GM12874 (cell line): Measurements from ENCODE around the gene SYNPO2.

Source experiments
- TF ChIP-seq, protein P1 (sequence below): IDR thresholded peaks from 2 replicates; pipeline ENCODE4 v1.5.1; 2011; ENCODE audit warnings: low read depth, mild to moderate bottlenecking, control low read depth, low read length, moderate library complexity; ENCODE audit not compliant: insufficient read depth

SYNPO2 gene

DNA sequence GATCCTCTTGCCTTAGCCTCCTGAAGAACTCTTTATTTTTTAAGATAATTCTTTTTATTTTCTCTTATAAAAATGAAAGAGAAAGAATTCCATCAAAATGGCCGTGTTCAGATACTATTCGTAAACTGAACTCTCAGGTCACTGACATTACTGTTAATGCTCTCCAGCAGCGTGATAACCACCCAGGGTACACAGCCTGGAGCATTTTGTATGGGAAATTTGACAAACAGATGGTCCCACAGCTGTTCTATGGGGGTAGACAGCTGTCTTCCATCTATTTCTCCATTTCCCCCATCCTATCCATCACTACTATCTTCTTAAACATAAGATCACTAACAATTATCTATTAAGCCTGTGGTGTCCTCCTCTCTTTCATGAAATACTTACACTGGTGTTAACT lies 47.8 kb downstream of the SYNPO2 start:
- TF ChIP-seq, protein P1, sequence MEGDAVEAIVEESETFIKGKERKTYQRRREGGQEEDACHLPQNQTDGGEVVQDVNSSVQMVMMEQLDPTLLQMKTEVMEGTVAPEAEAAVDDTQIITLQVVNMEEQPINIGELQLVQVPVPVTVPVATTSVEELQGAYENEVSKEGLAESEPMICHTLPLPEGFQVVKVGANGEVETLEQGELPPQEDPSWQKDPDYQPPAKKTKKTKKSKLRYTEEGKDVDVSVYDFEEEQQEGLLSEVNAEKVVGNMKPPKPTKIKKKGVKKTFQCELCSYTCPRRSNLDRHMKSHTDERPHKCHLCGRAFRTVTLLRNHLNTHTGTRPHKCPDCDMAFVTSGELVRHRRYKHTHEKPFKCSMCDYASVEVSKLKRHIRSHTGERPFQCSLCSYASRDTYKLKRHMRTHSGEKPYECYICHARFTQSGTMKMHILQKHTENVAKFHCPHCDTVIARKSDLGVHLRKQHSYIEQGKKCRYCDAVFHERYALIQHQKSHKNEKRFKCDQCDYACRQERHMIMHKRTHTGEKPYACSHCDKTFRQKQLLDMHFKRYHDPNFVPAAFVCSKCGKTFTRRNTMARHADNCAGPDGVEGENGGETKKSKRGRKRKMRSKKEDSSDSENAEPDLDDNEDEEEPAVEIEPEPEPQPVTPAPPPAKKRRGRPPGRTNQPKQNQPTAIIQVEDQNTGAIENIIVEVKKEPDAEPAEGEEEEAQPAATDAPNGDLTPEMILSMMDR: no peak

- TF ChIP-seq, protein P1: no peak
Observed at GRCh38 chr4:118939169-118939783, 50.6 kb downstream of the SYNPO2 start.

- TF ChIP-seq, protein P1: no peak
Observed at GRCh38 chr4:118941149-118941548, 52.5 kb downstream of the SYNPO2 start.

- TF ChIP-seq, protein P1: no peak
Observed at GRCh38 chr4:118941799-118942198, 53.1 kb downstream of the SYNPO2 start.

- TF ChIP-seq, protein P1: no peak
Observed at GRCh38 chr4:118942465-118942864, 53.8 kb downstream of the SYNPO2 start.

DNA sequence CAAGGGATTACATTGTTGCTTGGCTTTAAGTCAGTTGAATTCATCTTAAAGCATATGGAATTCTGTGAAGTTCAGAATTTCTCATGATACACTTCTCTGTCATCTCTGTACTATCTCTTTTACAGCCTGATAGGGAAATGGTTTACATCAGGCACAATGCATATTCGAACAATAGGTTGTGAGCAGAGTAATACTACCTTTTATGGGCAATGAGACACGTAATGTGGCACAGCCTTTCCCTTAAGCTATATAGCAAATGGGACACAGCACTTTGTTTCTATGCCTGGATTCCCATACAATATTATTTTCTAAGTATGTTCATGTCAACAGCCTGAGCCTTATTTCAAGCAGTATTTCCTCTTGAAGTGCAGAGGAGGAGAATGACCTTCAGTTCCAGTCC lies 58.4 kb downstream of the SYNPO2 start:
- TF ChIP-seq, protein P1: no peak

DNA sequence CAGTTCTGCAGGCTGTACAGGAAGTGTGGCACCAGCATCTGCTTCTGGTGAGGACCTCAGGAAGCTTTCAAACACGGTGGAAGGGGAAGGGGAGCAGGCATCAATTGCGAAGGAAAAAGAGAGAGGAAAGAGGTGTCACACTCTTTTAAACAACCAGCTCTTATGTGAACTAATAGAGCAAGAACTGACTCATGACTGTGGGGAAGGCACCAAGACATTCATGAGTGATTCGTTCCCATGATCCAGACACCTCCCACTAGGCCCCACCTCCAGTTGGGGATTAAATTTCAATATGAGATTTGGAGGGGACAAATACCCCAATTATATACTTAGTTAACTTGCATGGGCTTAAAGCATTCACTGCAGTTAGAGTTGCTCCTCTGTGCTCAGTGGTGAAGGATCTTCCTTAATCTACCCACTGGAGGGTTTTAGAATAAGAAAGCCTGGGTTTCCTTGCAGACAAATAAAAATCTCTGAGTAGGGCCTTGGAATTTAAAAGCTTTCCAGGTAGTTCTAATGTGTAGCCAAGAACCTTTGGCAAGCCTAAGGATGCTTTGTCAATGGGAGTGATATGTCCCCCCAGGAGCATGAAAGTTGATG lies 60.0 kb downstream of the SYNPO2 start:
- TF ChIP-seq, protein P1: no peak
